Measurements from ENCODE around the gene TMPRSS12.

DNA sequence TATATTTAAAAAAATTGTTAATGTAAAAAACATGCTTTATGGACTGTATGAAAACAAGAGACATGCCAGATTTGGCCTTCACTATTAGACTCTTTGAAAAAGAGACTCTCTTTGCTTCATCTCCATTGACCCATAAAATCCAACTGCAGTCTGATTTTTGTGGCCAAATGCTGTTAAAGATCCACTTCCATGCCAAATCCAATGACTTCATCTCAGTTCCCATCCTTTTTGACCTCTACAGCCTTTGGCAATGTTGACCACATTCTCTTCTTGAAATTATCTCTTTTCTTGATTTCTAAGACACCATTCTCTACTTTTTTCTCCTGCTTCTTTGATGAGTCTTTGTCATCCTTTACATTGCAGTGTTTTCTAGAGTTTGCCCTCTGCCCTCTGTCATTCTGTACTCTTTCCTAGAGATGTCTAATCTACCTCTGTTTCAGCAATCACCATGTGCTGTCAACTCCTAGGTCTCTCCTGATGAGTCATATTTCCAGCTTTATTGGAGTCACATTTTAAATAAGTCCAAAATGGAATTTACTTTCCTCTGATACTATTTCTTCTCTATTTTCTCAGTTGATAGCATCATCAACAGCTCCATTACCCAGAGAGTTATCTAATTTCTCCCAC, 2.4 kb downstream of the TMPRSS12 start:
- no peak for TF ChIP-seq POLR2A (IDR thresholded peaks at IDR 0.05)
- TF ChIP-seq, protein P1, sequence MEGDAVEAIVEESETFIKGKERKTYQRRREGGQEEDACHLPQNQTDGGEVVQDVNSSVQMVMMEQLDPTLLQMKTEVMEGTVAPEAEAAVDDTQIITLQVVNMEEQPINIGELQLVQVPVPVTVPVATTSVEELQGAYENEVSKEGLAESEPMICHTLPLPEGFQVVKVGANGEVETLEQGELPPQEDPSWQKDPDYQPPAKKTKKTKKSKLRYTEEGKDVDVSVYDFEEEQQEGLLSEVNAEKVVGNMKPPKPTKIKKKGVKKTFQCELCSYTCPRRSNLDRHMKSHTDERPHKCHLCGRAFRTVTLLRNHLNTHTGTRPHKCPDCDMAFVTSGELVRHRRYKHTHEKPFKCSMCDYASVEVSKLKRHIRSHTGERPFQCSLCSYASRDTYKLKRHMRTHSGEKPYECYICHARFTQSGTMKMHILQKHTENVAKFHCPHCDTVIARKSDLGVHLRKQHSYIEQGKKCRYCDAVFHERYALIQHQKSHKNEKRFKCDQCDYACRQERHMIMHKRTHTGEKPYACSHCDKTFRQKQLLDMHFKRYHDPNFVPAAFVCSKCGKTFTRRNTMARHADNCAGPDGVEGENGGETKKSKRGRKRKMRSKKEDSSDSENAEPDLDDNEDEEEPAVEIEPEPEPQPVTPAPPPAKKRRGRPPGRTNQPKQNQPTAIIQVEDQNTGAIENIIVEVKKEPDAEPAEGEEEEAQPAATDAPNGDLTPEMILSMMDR (IDR thresholded peaks at IDR 0.05): no peak
